NCI-H2107 treated with DMSO at 0.1 percent for 48 hours (cell line): ENCODE data around the gene RETSAT.
"Not testable (repeated sequence)": the region's sequence is repeated elsewhere in the genome, so short reads cannot be mapped to it uniquely, and the experiment has no call there.

Source experiments
- DNase-seq: peaks from one replicate; lab custom pipeline; 2025; ENCODE audit not compliant: unreplicated experiment; lab: John Stamatoyannopoulos, UW

RETSAT gene

DNA sequence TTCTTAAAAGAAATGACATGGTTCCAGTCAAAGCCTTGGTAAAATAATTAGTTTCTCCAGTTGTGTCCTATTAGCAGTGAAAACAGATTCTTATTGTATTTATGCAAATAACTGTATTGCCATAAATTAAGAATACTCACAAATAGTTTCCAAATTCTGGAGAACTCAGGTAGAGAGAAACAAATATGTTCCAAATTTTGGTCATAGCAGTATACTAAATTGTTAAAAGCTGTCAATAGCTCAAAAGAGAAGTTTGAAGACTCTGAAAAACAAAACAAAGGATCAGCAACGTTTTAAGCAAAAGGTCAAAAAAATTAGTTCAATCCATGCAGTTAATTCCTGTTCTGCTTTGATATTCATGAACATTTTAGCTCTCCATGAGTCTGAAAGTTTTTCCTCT lies 25.7 kb upstream of the RETSAT start:
- no peak for DNase-seq

DNA sequence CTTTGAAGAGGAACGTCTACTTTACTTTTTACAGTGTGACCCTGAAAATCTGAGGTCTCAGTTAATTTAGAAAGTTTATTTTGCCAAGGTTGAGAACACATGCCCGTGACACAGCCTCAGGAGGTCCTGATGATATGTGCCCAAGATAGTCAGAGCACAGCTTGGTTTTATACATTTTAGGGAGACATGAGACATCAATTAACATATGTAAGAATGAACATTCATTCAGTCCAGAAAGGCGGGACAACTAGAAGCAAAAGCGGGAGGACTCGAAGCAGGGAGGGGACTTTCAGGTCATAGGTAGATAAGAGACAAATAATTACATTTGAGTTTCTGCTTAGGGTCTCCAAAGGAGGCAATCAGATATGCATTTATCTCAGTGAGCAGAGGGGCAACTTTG lies 23.9 kb upstream of the RETSAT start:
- no peak for DNase-seq

DNA sequence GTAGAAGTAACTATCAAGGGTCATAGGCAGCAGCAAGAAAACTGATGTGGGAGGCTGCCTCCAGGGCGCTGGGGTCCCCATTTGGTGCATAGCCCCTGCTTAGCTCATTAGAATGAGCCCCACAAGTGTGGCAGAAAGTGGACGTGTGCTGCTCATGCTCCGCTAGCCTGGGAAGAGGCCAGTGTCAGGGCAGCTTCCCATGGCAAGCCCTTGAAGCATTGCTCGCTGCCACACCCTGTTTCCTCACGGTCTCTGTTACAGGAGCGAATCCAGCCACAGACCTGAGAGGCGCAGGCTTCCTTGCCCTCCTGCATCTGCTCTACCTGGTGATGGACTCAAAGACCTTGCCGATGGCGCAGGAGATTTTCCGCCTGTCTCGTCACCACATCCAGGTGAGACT lies 22.8 kb upstream of the RETSAT start:
- no peak for DNase-seq

DNA sequence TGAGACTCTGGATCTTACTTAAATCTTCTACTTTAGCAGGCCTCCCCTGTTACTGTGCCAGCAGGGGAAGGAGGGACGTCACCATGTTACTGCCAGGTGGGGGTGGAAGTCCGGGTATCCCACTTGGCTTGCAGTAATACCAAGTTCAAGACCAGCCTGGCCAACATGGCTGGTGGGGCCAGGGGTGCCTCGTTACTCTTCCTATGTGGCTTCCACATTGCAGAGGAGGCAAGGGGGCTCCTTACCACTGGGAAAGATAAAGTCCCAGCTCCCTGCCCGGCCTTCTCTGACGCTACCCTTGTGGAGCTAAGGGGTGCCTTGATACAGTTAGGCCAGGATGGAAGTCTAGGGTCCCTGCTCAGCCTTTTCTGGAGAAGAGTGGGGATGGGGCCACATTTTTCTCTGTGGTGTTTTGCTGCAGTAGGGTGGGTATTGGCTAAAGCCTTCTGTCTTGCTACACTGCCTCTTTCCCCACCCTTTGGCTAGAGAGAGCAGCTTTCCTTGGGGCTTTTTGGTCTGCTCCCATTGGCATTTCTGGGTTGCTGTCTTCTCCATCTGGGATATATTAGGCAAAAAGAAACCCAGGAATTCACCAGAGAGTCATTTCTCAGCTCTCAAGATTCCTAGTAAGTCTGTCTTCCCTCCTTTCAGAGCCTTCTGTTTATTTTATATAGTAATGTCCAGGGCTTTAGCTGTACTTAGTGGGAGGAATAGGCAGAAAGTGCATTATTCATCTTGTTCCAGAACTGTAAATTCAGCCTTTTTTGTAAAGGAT lies 22.1 kb upstream of the RETSAT start:
- DNase-seq: no peak

DNA sequence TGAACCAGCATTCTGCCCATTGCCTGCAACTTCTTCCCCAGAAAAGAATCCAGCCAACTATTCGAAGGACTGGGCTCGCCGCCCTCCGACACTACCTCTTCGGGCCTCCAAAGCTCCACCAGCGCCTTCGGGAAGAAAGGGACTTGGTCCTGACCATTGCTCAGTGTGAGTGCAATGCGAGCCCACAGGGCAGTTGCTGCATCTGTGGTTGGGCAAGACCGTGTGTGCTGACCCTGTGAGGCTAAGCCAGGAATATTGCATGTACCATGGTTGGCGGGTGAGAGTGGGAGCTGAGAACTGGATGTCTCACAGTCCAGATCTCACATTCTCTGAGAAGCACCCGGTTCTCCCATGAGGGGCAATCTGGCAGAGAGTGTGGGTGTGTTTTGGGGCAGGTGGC lies 16.7 kb upstream of the RETSAT start:
- no peak for DNase-seq

DNA sequence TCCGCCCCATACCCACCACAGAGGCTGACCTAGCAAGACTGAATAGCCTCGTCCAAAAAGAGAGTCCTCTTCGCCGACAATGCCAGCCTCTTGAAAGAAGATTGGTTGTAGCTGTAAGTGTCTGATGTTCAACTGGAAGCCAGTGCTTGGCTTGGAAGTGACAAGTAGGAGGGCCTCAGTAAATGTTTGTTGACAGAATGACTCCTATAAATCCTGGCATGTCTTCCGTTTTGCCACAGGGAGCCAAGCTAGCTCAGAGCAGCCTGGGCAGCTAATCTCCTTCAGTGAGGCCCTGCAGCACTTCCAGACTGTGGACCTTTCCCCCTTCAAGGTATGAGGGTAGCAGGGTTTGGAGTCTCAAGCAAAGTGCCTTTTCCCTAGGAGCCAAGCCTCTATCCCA lies 15.2 kb upstream of the RETSAT start:
- DNase-seq: no peak

DNA sequence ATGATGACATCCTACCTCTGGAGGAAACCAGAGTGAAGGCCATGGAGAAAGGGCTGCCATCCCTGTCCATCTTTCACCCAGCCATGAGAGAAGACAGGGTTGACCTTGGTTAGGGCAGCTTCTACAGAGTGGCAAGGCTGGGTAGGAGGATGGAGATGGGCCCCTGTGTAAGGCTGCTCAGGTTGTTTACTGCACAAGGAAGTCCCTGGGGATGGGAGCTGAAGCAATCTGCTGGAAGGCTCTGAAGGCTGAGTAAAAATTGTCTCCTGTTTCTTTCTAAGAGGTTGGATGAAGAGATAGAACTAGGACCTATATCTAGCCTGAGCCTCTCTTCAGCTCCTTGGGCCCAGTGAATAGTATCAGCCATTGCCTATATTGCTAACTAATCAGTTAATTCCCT lies 14.6 kb upstream of the RETSAT start:
- no peak for DNase-seq

DNA sequence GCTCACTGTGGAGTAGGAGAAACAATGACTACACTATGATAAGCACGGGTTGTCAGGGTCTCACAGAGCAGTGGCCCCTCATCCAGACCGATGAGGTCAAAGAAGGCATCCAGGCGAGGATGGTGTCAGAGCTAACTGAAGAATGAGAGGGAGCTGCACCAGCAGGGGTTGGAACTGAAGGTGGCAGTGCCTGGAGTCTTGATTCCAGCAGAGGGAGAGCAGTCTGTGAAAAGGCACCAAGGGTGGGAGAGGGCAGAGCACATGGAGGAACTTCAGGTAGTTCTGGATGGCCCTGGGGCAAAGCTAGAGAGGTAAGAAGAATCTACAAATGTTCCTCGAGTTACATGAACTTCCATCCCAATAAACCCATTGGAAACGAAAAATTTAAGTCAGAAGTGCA lies 12.9 kb upstream of the RETSAT start:
- DNase-seq: no peak

DNA sequence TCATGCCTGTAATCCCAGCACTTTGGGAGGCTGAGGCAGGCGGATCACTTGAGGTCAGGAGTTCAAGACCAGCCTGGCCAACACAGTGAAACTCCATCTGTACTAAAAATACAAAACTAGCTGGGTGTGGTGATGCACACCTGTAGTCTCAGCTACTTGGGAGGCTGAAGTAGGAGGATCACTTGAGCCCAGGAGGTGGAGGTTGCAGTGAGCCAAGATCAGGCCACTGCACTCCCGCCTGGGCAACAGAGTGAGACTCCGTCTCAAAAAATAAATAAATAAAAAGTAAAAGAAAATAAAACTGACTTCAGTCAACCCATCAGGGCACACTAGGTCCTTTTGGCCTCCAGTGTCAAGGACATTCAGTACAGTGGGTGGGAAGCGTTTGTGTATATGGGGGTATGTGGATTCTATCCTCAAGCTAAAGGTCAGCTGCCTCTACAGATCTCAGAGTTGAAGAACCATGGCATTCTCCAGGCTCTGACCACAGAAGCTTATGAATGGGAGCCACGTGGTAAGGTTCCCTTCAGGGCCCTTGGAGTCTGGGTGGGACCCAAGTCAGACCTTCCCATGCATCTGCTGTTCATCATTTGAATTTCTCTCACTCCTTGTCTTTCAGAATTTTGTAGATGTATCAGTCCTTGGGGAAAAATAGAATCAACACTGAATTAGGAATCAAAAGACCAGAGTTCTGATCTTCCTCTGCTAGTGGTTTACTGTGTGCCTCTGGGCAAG lies 8.5 kb upstream of the RETSAT start:
- not testable (repeated sequence) for DNase-seq

DNA sequence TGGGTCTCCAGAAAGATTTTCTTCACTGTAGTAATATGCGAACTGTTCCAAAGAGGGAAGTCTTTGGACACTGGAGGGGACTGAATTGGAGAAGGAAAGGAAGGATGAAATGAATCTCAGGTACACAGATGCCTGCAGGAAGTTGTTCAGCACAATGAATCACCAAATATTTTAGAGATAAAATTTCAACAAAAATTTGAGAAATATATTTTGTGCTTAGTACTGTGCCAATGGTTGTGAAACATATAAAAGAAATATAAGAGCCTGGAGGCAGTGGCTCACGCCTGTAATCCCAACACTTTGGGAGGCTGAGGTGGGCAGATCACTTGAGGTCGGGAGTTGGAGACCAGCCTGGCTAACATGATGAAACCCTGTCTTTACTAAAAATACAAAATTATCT lies 3.4 kb upstream of the RETSAT start:
- no peak for DNase-seq

DNA sequence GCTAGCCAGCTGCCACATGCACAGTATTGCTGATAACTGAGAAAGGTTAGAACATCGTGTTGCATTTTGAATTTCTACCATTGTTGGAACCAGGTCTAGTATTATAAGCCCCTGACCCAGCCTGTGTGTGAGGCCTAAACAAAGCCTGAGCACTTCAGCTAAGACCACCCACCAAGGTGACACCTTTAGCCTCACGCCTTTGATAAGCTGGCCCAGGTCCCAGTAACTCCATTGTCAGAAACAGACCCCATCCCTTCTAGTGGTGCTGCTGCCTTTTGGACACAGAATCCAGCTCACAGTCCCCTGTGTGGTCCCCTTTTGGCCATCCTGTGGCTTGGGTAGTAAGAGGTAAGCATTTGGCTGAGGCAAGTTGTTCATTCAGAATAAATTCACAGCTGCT lies 1.9 kb upstream of the RETSAT start:
- DNase-seq: no peak

DNA sequence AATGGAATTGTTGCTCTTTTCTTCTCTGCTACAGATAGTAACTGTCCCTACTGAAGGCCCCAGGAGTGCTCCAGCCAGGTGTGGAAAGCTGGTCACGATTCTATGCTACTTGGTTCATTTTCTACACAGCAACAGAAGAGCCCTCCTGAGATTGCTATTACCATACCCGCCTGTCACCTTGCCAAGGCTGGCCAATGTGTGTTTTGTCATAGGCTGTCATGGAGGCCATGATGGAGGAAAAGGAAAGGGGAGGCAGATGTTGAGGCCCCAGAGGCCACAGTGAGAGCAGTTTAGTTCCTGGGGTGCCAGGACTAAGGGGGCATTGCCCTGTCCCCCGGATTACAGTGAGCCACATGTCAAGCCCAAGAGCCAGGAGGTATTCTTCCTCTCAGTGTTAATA lies 1.2 kb upstream of the RETSAT start:
- no peak for DNase-seq

DNA sequence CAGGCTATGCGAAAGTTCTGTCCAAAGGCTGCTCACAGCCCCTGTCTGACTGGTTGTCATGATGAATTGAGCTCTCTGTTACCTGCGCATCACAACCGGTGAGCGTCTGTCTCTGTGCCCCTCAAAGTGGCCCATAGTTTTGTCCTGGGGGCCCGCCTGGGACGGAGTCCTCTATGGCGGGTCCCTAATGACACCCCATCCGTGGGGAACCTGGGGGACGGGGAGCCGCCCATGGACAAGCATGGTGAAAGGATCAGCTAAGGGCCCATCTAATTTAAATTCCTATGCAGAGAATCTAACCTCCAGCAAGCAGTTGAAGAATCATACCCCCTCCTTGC lies 714 bp upstream of the RETSAT start:
- no peak for DNase-seq

DNA sequence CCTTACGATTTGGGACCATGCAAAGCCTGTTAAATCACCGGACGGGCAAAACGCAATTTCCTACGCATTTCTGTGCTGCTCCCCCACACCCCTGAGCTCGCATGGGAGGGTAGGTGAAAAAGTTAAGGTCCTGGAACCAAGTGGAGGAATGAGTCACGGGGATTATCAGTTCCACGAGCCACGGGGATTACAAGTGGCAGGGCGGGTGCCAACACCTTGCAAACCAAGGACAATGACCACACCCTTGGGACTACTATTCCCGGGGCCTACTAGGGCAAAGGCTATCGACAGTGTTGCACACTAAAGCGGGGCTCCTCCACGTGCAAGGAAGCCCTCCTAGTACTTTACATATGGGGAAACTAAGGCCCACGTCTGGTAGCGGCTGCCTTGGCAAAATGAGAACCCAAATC lies 447 bp downstream of the RETSAT start:
- no peak for DNase-seq

DNA sequence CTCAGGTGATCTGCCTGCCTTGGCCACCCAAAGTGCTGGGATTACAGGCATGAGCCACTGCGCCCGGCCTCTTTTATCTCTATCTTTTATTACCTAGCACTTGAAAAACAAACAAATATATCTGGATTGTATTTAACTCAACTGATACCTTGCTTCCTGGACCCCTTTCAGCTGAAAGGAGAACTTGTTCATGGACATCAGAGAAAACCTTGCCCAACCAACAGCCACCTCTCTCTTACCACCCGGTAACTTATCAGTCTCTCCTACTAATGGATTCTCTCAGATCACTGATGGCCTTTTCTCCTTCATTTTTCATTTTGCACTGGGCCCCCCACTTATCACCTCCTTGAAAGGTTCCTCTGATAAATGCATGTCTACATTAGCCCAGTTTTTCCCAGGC lies 6.7 kb downstream of the RETSAT start:
- no peak for DNase-seq

DNA sequence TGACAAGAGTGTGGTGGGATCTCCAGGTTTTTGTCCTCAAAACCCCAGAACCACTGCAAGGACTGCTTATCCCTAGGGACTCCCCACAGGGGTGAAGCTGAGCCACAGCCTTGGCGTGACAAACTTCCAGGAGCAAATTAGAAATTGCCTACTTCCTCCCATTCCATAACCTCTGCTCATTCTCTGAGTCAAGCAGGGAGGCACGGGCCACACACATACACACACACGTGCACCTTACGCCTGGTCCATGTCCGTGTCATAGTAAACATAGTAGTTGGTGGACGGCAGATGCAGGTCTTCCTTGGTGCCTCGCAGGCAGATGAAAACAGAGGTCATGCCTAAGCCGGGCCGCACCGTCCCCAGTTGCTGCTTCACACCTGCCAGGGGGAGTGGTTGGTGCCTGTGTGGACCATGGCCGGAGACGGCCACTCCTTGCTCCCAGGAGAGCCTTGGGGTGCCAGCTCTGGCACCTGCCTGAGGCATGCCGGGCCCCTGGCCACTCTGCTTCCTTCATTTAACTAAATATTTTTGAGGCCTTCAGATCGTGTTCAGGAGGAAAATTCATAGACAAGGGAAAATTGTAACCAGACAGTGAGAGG lies 9.9 kb downstream of the RETSAT start:
- no peak for DNase-seq

DNA sequence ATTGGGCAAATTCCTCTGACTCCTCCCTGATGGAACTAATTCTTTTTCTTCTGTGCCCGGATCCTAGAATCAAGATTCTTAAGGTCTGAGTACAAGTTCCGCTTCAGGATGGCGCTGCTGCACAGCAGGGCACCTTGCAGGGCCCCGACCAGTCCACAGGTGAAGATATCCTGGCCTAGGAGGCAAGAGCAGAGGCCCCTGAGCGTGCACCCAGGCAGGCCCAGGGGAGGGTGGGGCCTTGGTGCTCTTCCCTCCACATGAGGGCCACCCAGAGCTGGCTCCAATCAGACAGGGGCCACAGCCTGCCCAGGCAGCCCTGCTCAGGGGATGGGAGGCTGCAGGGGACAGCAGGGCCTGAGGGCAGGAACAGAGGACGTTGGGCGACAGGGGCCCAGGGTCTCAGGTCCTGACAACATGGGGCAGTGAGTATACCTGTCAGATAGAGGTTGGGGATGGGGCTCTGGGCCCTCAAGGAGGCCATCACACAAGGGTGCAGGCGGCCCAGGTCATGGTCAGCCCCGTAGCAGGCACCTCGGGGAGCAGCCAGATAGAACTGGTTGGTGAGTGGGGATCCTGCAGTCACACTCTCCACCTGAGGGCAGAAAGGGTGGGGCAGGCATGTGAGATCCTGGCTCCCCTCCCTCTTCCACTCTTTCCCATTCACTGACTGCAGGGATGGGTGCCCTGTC lies 11.0 kb downstream of the RETSAT start:
- not testable (repeated sequence) for DNase-seq

DNA sequence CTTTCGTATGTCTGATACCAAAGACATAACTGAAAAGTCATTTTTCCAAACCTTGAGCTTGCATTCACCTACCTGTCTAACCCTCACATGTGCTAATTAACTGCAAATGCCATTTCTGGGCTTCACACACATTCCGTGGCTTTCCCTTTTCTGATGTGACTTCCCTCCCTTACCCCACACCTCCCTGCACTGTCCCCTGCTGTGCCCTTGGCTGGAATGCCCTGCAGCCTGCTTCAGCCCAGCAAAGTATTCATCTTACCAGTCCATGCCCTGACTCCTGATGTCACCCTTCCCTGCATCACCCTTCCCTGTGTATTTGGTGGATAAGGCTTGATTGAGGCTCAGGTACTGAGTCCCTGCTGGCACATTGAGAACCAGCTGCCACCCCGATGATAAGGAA lies 12.2 kb downstream of the RETSAT start:
- no peak for DNase-seq

DNA sequence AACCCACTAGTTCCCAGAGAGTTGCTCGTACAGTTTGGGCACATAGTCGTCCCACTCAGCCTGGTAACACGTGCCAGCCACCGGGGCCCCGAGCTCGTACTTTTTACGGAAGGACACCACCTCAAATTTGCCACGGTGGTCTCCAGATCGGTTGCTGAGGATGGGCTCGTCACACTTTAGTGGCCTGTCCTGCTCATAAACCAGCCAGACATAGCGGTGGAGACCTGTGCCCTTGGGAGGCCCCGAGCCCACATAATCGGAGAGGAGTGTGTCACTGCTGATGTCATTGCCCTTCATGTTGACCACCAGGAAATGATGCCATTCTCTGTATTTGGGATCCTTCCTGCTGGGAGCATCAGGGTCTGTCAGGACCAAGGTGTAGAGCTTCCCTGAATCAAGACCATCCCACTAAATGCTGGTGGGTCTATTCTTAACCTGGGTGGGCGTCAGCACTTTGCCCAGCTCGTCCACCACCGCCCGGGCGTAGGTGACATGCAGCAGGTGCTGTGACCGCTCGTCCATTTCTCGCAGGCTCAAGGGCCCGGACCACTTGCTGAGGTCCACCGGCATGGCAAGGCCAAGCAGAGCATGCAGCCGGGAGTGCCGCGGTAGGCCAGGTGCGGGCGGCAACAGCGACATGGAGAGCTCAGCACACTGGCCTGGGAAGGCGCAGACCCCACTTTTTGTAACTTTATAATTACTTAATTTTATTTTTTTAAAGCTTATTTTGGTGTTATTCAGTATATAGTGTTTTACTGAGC lies 12.9 kb downstream of the RETSAT start:
- no peak for DNase-seq

DNA sequence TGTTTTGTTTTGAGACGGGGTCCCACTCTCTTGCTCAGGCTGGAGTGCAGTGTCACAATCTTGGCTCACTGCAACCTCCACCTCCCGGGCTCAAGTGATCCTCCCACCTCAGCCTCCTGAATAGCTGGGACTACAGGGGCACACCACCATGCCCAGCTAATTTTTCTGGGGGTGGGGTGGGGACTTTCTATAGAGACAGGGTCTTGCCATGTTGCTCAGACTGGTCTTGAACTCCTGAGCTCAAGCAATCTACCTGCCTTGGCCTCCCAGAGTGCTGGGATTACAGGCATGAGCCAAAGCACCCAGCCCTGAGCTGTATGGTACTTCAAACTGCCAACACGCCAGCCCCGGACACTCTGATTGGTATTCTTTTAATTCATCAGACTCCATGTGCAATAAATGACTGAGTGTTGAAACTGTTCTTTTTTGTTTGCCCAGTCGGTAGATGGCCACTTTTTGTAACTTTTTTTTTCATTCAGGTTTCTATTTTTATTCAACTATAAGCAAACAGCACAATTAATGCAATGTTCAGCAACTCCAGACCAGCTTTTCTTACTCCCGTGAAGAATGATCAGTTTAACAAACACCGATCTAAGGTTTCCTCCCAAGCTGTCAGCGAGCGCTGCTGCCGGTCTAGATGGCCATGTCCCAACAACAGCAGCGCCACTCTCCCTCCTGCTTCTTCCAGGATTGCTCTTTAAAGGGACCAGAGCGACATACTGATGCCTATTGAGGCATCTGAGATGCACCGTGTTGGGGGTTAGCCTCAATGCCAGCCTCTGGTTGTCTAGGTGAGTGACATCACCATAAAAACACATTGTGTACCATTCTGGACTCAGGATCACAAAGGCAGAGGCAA lies 14.1 kb downstream of the RETSAT start:
- peak; percentile 13 for DNase-seq
